Neural progenitor cell (in vitro differentiated cells): Measurements from ENCODE around the gene FAM149B1. TPM values are rescaled to one million over a fixed set of nuclear protein-coding genes. Genes with fewer than 3 reads are reported as not detected.
A peak's percentile ranks its signal among the peaks of the same experiment; 100 is the strongest.

Experiments used
- DNase-seq: peaks from one replicate; pipeline ENCODE4 v3.0.0-alpha.2; 2016; ENCODE audit warnings: low spot score
- H2AFZ ChIP-seq: fragments of 200-600 bp; sonication (generic); replicated peaks from 2 replicates; pipeline ENCODE4 v1.6.1; 2016; ENCODE audit warnings: antibody characterized with exemption
- H3F3A ChIP-seq: fragments of 200-600 bp; sonication (generic); 2 replicates; pipeline ENCODE4 v1.6.1; 2016; ENCODE audit warnings: antibody characterized with exemption, low read depth
- H3K27ac ChIP-seq: fragments of 200-600 bp; sonication (generic); 2 replicates; pipeline ENCODE4 v1.5.1; 2016; ENCODE audit warnings: mild to moderate bottlenecking
- H3K27me3 ChIP-seq: fragments of 200-600 bp; sonication (generic); 2 replicates; pipeline ENCODE4 v1.6.1; 2016; ENCODE audit warnings: mild to moderate bottlenecking, moderate library complexity
- H3K36me3 ChIP-seq: fragments of 200-600 bp; sonication (generic); 2 replicates; pipeline ENCODE4 v1.5.1; 2016
- H3K4me1 ChIP-seq: fragments of 200-600 bp; sonication (generic); 2 replicates; pipeline ENCODE4 v1.6.1; 2016; ENCODE audit warnings: mixed run types
- H3K4me2 ChIP-seq: fragments of 200-600 bp; sonication (generic); 2 replicates; pipeline ENCODE4 v1.6.1; 2016
- H3K4me3 ChIP-seq: fragments of 200-600 bp; sonication (generic); 2 replicates; pipeline ENCODE4 v1.5.1; 2016
- H3K79me2 ChIP-seq: fragments of 200-600 bp; sonication (generic); 2 replicates; pipeline ENCODE4 v1.6.1; 2016; ENCODE audit warnings: low read depth
- H3K9ac ChIP-seq: fragments of 200-600 bp; sonication (generic); 2 replicates; pipeline ENCODE4 v1.6.1; 2016
- H3K9me3 ChIP-seq: fragments of 200-600 bp; sonication (generic); 2 replicates; pipeline ENCODE4 v1.5.1; 2016; ENCODE audit warnings: low read depth
- H4K20me1 ChIP-seq: fragments of 200-600 bp; sonication (generic); 2 replicates; pipeline ENCODE4 v1.6.1; 2016; ENCODE audit warnings: low read depth
- H3K27ac Mint-ChIP-seq: 3 replicates; pipeline ENCODE4 v1.8.0; 2021; ENCODE audit warnings: mixed read lengths
- H3K27me3 Mint-ChIP-seq: 2 replicates; pipeline ENCODE4 v1.8.0; 2022; ENCODE audit warnings: low read depth, mild to moderate bottlenecking, inconsistent platforms, moderate library complexity, mixed read lengths; ENCODE audit not compliant: insufficient read depth
- H3K36me3 Mint-ChIP-seq: 3 replicates; pipeline ENCODE4 v1.8.0; 2021; ENCODE audit warnings: mixed read lengths
- H3K4me1 Mint-ChIP-seq: 3 replicates; pipeline ENCODE4 v1.8.0; 2021; ENCODE audit warnings: mixed read lengths
- H3K4me3 Mint-ChIP-seq: 3 replicates; pipeline ENCODE4 v1.8.0; 2021; ENCODE audit warnings: mild to moderate bottlenecking, moderate library complexity, mixed read lengths
- H3K9me3 Mint-ChIP-seq: 3 replicates; pipeline ENCODE4 v1.8.0; 2020; ENCODE audit warnings: mixed read lengths
- CTCF ChIP-seq: fragments of 200-600 bp; sonication (generic); IDR thresholded peaks from 2 replicates; pipeline ENCODE4 v1.5.1; 2017; ENCODE audit warnings: antibody characterized with exemption, mild to moderate bottlenecking
- EZH2 ChIP-seq: fragments of 200-600 bp; sonication (generic); IDR thresholded peaks from 2 replicates; pipeline ENCODE4 v1.6.1; 2017; ENCODE audit warnings: antibody characterized with exemption, mild to moderate bottlenecking, moderate library complexity
- EZH2phosphoT487 ChIP-seq: fragments of 200-600 bp; sonication (generic); IDR thresholded peaks from 2 replicates; pipeline ENCODE4 v1.6.1; 2017; ENCODE audit warnings: antibody characterized with exemption
- total RNA-seq: library from RNA; depleted of rRNA; stranded (reverse); fragments of >200 nt; gene quantifications from 2 replicates; pipeline ENCODE4 v1.2.3, GENCODE V29; 2015; ENCODE audit warnings: low replicate concordance

The FAM149B1 gene
- total RNA-seq, 1 donor from 2014 or later: 43.3 TPM

- Histone ChIP-seq H2AFZ (peak within 1 kb of the TSS; percentile 42), H3F3A (peaks cover 47% of the 10 kb centered on the region), H4K20me1 (peaks cover 17% of the 10 kb centered on the region), H3K4me2 (peak within 1 kb of the TSS; percentile 99), H3K4me3 (peak within 1 kb of the TSS; percentile 96), H3K4me1 (peaks cover 19% of the 10 kb centered on the region), H3K27ac (peak within 1 kb of the TSS; percentile 97), H3K9ac (peak within 1 kb of the TSS; percentile 71), H3K79me2 (peaks cover 88% of the 10 kb centered on the region), H3K27me3 (no peaks in the 10 kb centered on the region), H3K9me3 (no peaks in the 10 kb centered on the region), H3K36me3 (peaks cover 18% of the 10 kb centered on the region)
- TF ChIP-seq EZH2 (no peak), EZH2phosphoT487 (no peak), CTCF (peak; percentile 16)
- Mint-ChIP-seq H3K9me3 (no peaks in the 10 kb centered on the region), H3K4me1 (peaks cover 39% of the 10 kb centered on the region), H3K27me3 (peaks cover 2% of the 10 kb centered on the region), H3K36me3 (peaks cover 30% of the 10 kb centered on the region), H3K27ac (peak within 1 kb of the TSS; percentile 94), H3K4me3 (peak within 1 kb of the TSS; percentile 99)
- peak; percentile 98 for DNase-seq
Measured at GRCh38 chr10:73246646-73247508, 79.0 kb downstream of the FAM149B1 start, which contains the start of gene DNAJC9. TSS of gene DNAJC9 (minus strand) at chr10:73247255. CDS start at chr10:73247189, 66 bp downstream.

GRCh38 chr10:73247509-73248258 lies 79.8 kb downstream of the FAM149B1 start:
- Histone ChIP-seq H3K9me3 (no peaks in the 10 kb centered on the region), H3K4me1 (peaks cover 19% of the 10 kb centered on the region), H3K4me3 (peak overlapping the region; percentile 96), H3K9ac (no peak overlapping the region), H3K27me3 (no peaks in the 10 kb centered on the region), H2AFZ (no peak overlapping the region), H3K79me2 (peaks cover 85% of the 10 kb centered on the region), H3K27ac (peak overlapping the region; percentile 49), H3F3A (peaks cover 52% of the 10 kb centered on the region), H4K20me1 (peaks cover 17% of the 10 kb centered on the region), H3K4me2 (peak overlapping the region; percentile 99), H3K36me3 (peaks cover 13% of the 10 kb centered on the region)
- Mint-ChIP-seq H3K9me3 (no peaks in the 10 kb centered on the region), H3K27ac (no peak overlapping the region), H3K4me1 (peaks cover 41% of the 10 kb centered on the region), H3K4me3 (peak overlapping the region; percentile 99), H3K27me3 (peaks cover 2% of the 10 kb centered on the region), H3K36me3 (peaks cover 26% of the 10 kb centered on the region)
- TF ChIP-seq EZH2phosphoT487 (no peak), CTCF (no peak), EZH2 (no peak)
- DNase-seq: no peak

GRCh38 chr10:73248259-73248724 lies 80.4 kb downstream of the FAM149B1 start:
- Histone ChIP-seq H3K9me3 (no peaks in the 10 kb centered on the region), H3K9ac (no peak overlapping the region), H3K4me3 (no peak overlapping the region), H3K4me2 (no peak overlapping the region), H2AFZ (no peak overlapping the region), H3K36me3 (peaks cover 12% of the 10 kb centered on the region), H4K20me1 (peaks cover 16% of the 10 kb centered on the region), H3K4me1 (peaks cover 20% of the 10 kb centered on the region), H3K79me2 (peaks cover 88% of the 10 kb centered on the region), H3K27me3 (no peaks in the 10 kb centered on the region), H3F3A (peaks cover 58% of the 10 kb centered on the region), H3K27ac (peak overlapping the region; percentile 49)
- TF ChIP-seq EZH2phosphoT487 (no peak), EZH2 (no peak), CTCF (no peak)
- H3K36me3 Mint-ChIP-seq: peaks cover 22% of the 10 kb centered on the region
- H3K27ac Mint-ChIP-seq: no peak overlapping the region
- peaks cover 3% of the 10 kb centered on the region for H3K27me3 Mint-ChIP-seq
- peak overlapping the region; percentile 99 for H3K4me3 Mint-ChIP-seq
- no peak for DNase-seq
- no peaks in the 10 kb centered on the region for H3K9me3 Mint-ChIP-seq
- H3K4me1 Mint-ChIP-seq: peaks cover 44% of the 10 kb centered on the region
